HCT116 (cell line): ENCODE data around the gene ADGRG7. TPM values are rescaled to one million over a fixed set of nuclear protein-coding genes. Genes with fewer than 3 reads are reported as not detected.

Experiments
- ATAC-seq: fragments of 200-7000 bp; cut with Tn5 transposase; 2 replicates; pipeline ENCODE4 v1.9.1; 2020; ENCODE audit warnings: mild to moderate bottlenecking, moderate library complexity
- BruUV-seq: library from RNA; stranded (reverse); fragments of 400-500 nt; replicated peaks from 2 replicates; lab custom pipeline; 2021; lab: Mats Ljungman, UMichigan
- CTCF ChIA-PET: fragments of 300-600 bp; sonication (Branson Sonifier 250); formaldehyde crosslinking; loops from one replicate; lab custom pipeline; 2021; ENCODE audit warnings: antibody characterized with exemption; lab: Charles Lee
- POLR2A ChIA-PET: fragments of 300-600, 350-600 bp; sonication (Branson Sonifier 250); formaldehyde crosslinking; loops from one replicate; lab custom pipeline; 2021; ENCODE audit warnings: antibody characterized with exemption; lab: Charles Lee
- RAD21 ChIA-PET, 2 experiments: fragments of 300-600 bp; sonication (Branson Sonifier 250); formaldehyde crosslinking; loops; one replicate each; lab custom pipeline; 2023; ENCODE audit warnings: low total read pairs in 2 of 2; ENCODE audit not compliant: uncharacterized antibody in 2 of 2, unreplicated experiment in 2 of 2, low non-redundant PET in 1 of 2; lab: Charles Lee
- DNase-seq: peaks from one replicate; pipeline ENCODE4 v3.0.0-alpha.2; 2010; ENCODE audit warnings: low read depth, low spot score
- H2AFZ ChIP-seq: fragments of 200-600 bp; shearing (Covaris generic), sonication (generic); 2 replicates; pipeline ENCODE4 v1.6.1; 2017; ENCODE audit warnings: low read depth, mixed run types, mixed read lengths, antibody characterized with exemption, low read length; ENCODE audit not compliant: poor library complexity, severe bottlenecking
- H3K27ac ChIP-seq: 2 replicates; pipeline ENCODE4 v1.5.1; 2012; ENCODE audit warnings: low read depth, low read length
- H3K27me3 ChIP-seq: fragments of 200-600 bp; sonication (generic); 2 replicates; pipeline ENCODE4 v1.6.1; 2016; ENCODE audit warnings: mixed run types, low read length, mixed read lengths; ENCODE audit not compliant: insufficient read depth
- H3K36me3 ChIP-seq, 2 experiments: fragments of 200-500 bp in 1 of 2; fragments of 200-600 bp in 1 of 2; sonication (Bioruptor generic) in 1 of 2; sonication (generic) in 1 of 2; 2 replicates each; pipeline versions ENCODE4 v1.5.1 to v1.6.1; 2014 to 2016; ENCODE audit warnings: low read length in 2 of 2, inconsistent platforms in 1 of 2, mixed read lengths in 1 of 2, mixed run types in 1 of 2; ENCODE audit not compliant: insufficient read depth in 2 of 2, control insufficient read depth in 1 of 2
- H3K4me1 ChIP-seq, 2 experiments: fragments of 200-600 bp in 1 of 2; sonication (generic) in 1 of 2; 2 replicates each; pipeline versions ENCODE4 v1.5.1 to v1.6.1; 2012 to 2017; ENCODE audit warnings: low read length in 2 of 2, inconsistent platforms in 1 of 2, mild to moderate bottlenecking in 1 of 2, mixed read lengths in 1 of 2, mixed run types in 1 of 2, moderate library complexity in 1 of 2; ENCODE audit not compliant: insufficient read depth in 2 of 2, control insufficient read depth in 1 of 2
- H3K4me2 ChIP-seq: fragments of 200-600 bp; sonication (generic); 2 replicates; pipeline ENCODE4 v1.6.1; 2017; ENCODE audit warnings: mixed run types, low read length, mixed read lengths
- H3K4me3 ChIP-seq, 2 experiments: fragments of 200-600 bp in 1 of 2; sonication (generic) in 1 of 2; replicated peaks in 1 of 2; 2 replicates each; pipeline ENCODE4 v1.5.1; 2011 to 2016; ENCODE audit warnings: low read length in 2 of 2, control low read depth in 1 of 2, low read depth in 1 of 2, mild to moderate bottlenecking in 1 of 2, mixed read lengths in 1 of 2, mixed run types in 1 of 2
- H3K79me2 ChIP-seq: fragments of 200-600 bp; sonication (generic); 2 replicates; pipeline ENCODE4 v1.6.1; 2017; ENCODE audit warnings: mild to moderate bottlenecking, mixed run types, low read length, moderate library complexity, mixed read lengths; ENCODE audit not compliant: insufficient read depth
- H3K9ac ChIP-seq: fragments of 200-600 bp; sonication (generic); 2 replicates; pipeline ENCODE4 v1.6.1; 2016; ENCODE audit warnings: low read length, mixed read lengths
- H3K9me2 ChIP-seq: fragments of 200-600 bp; sonication (generic), shearing (Covaris generic); 2 replicates; pipeline ENCODE4 v1.6.1; 2017; ENCODE audit warnings: mixed run types, mild to moderate bottlenecking, moderate library complexity; ENCODE audit not compliant: insufficient read depth
- H3K9me3 ChIP-seq, 2 experiments: fragments of 200-500 bp in 1 of 2; fragments of 200-600 bp in 1 of 2; sonication (Bioruptor generic) in 1 of 2; sonication (generic) in 1 of 2; 2 replicates each; pipeline ENCODE4 v1.6.1; 2014 to 2017; ENCODE audit warnings: low read length in 2 of 2, mixed read lengths in 2 of 2, inconsistent platforms in 1 of 2, low read depth in 1 of 2, mild to moderate bottlenecking in 1 of 2, mixed run types in 1 of 2, moderate library complexity in 1 of 2; ENCODE audit not compliant: control insufficient read depth in 1 of 2, insufficient read depth in 1 of 2
- H4K20me1 ChIP-seq: fragments of 200-600 bp; sonication (generic), shearing (Covaris generic); 2 replicates; pipeline ENCODE4 v1.6.1; 2017; ENCODE audit warnings: mixed run types, mild to moderate bottlenecking, moderate library complexity; ENCODE audit not compliant: insufficient read depth
- ATF3 ChIP-seq: IDR thresholded peaks from 2 replicates; pipeline ENCODE4 v1.6.1; 2012
- CBX3 ChIP-seq: IDR thresholded peaks from 2 replicates; pipeline ENCODE4 v1.6.1; 2012; ENCODE audit warnings: low read depth
- CTCF ChIP-seq, 3 experiments: fragments of 200-600 bp in 1 of 3; sonication (generic) in 1 of 3; IDR thresholded peaks in 2 of 3; conservative IDR thresholded peaks in 1 of 3; 2 replicates each; pipeline ENCODE4 v1.5.1; 2012 to 2017; ENCODE audit warnings: low read depth in 2 of 3, low read length in 2 of 3, antibody characterized with exemption in 1 of 3, borderline replicate concordance in 1 of 3, control low read depth in 1 of 3, mild to moderate bottlenecking in 1 of 3, mixed read lengths in 1 of 3, mixed run types in 1 of 3, moderate library complexity in 1 of 3; ENCODE audit not compliant: insufficient read depth in 1 of 3
- EGR1 ChIP-seq: IDR thresholded peaks from 2 replicates; pipeline ENCODE4 v1.6.1; 2012; ENCODE audit warnings: low read depth
- EZH2 ChIP-seq: fragments of 200-600 bp; sonication (generic); IDR thresholded peaks from 2 replicates; pipeline ENCODE4 v1.6.1; 2017; ENCODE audit warnings: antibody characterized with exemption, mixed run types
- EZH2phosphoT487 ChIP-seq: fragments of 200-600 bp; IDR thresholded peaks from 2 replicates; pipeline ENCODE4 v1.6.1; 2018; ENCODE audit warnings: antibody characterized with exemption, borderline replicate concordance
- FOSL1 ChIP-seq: IDR thresholded peaks from 2 replicates; pipeline ENCODE4 v1.6.1; 2012; ENCODE audit warnings: low read depth
- JUND ChIP-seq: IDR thresholded peaks from 2 replicates; pipeline ENCODE4 v1.6.1; 2012
- MAX ChIP-seq: IDR thresholded peaks from 2 replicates; pipeline ENCODE4 v1.6.1; 2012
- POLR2AphosphoS5 ChIP-seq: IDR thresholded peaks from 2 replicates; pipeline ENCODE4 v1.6.1; 2011; ENCODE audit warnings: mild to moderate bottlenecking, low read depth, low read length, moderate library complexity
- SIN3A ChIP-seq: IDR thresholded peaks from 2 replicates; pipeline ENCODE4 v1.6.1; 2012; ENCODE audit warnings: low read depth
- SP1 ChIP-seq: IDR thresholded peaks from 2 replicates; pipeline ENCODE4 v1.6.1; 2012; ENCODE audit warnings: low read depth
- TCF7L2 ChIP-seq: IDR thresholded peaks from 2 replicates; pipeline ENCODE4 v1.7.0; 2011; ENCODE audit warnings: borderline replicate concordance, inconsistent platforms; ENCODE audit not compliant: insufficient read depth, insufficient read length; ENCODE audit errors: extremely low read depth
- YY1 ChIP-seq: IDR thresholded peaks from 2 replicates; pipeline ENCODE4 v1.6.1; 2011; ENCODE audit warnings: low read length, low read depth, moderate library complexity, mild to moderate bottlenecking; ENCODE audit not compliant: insufficient replicate concordance; ENCODE audit errors: extremely low read depth
- ZFX ChIP-seq: fragments of 450-650 bp; IDR thresholded peaks from 2 replicates; pipeline ENCODE4 v1.6.1; 2017
- ZNF274 ChIP-seq: fragments of 200-500 bp; sonication (Bioruptor generic); IDR thresholded peaks from 2 replicates; pipeline ENCODE4 v1.6.1; 2014; ENCODE audit warnings: mild to moderate bottlenecking, low read depth, low read length, inconsistent platforms
- intact Hi-C: fragments of 100-400 bp; cut with micrococcal nuclease; formaldehyde crosslinking; loops from 2 replicates; pipeline ENCODE4 v1.10.0; 2022
- total RNA-seq: library from RNA; stranded (reverse); gene quantifications from one replicate; pipeline ENCODE4 v1.2.1, GENCODE V29; 2021; ENCODE audit not compliant: unreplicated experiment
- TF ChIP-seq, protein P1 (sequence below): IDR thresholded peaks from 2 replicates; pipeline ENCODE4 v1.6.1; 2012; ENCODE audit warnings: low read depth
- TF ChIP-seq, protein P2 (sequence below): IDR thresholded peaks from 2 replicates; pipeline ENCODE4 v1.6.1; 2011; ENCODE audit warnings: mild to moderate bottlenecking, low read length, moderate library complexity; ENCODE audit not compliant: insufficient replicate concordance; ENCODE audit errors: extremely low read depth

Gene ADGRG7
- total RNA-seq, 1 experiment from 2014 or later = not detected

DNA sequence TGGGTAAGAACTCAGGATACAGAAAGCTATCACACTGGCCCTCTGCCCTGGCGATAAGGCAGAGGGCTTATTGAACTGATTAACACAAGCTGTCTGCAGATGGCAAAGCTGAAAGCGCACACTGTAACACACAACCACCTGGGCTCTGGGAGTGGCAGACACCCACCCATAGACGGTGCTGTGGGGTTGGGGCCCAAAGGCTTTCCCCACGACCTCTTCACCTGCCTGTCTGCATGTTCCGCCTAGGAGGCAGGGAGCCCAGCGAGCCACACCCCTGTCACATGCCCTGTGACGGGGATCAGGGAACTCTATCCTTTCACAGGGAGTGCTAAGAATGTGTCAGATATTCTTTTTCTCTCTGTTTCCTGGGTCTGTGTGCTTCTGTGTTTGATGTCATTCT is 87.8 kb downstream of the ADGRG7 start:
- Histone ChIP-seq H4K20me1 (no peaks in the 10 kb centered on the region), H3K4me3 (no peak overlapping the region), H3K79me2 (no peaks in the 10 kb centered on the region), H3K27me3 (no peaks in the 10 kb centered on the region), H3K27ac (no peak overlapping the region), H3K9me2 (no peaks in the 10 kb centered on the region), H3K4me2 (no peak overlapping the region), H3K36me3 (no peaks in the 10 kb centered on the region), H3K9me3 (no peaks in the 10 kb centered on the region), H3K4me1 (no peaks in the 10 kb centered on the region), H2AFZ (no peak overlapping the region), H3K9ac (no peak overlapping the region)
- intact Hi-C loops = no loop called here
- ChIA-PET RAD21 (no interaction called here), CTCF (no interaction called here), POLR2A (no interaction called here)
- TF ChIP-seq FOSL1 = no peak
- no peak for TF ChIP-seq SP1
- no peak for TF ChIP-seq YY1
- no peak for TF ChIP-seq ZNF274
- TF ChIP-seq, protein P1, sequence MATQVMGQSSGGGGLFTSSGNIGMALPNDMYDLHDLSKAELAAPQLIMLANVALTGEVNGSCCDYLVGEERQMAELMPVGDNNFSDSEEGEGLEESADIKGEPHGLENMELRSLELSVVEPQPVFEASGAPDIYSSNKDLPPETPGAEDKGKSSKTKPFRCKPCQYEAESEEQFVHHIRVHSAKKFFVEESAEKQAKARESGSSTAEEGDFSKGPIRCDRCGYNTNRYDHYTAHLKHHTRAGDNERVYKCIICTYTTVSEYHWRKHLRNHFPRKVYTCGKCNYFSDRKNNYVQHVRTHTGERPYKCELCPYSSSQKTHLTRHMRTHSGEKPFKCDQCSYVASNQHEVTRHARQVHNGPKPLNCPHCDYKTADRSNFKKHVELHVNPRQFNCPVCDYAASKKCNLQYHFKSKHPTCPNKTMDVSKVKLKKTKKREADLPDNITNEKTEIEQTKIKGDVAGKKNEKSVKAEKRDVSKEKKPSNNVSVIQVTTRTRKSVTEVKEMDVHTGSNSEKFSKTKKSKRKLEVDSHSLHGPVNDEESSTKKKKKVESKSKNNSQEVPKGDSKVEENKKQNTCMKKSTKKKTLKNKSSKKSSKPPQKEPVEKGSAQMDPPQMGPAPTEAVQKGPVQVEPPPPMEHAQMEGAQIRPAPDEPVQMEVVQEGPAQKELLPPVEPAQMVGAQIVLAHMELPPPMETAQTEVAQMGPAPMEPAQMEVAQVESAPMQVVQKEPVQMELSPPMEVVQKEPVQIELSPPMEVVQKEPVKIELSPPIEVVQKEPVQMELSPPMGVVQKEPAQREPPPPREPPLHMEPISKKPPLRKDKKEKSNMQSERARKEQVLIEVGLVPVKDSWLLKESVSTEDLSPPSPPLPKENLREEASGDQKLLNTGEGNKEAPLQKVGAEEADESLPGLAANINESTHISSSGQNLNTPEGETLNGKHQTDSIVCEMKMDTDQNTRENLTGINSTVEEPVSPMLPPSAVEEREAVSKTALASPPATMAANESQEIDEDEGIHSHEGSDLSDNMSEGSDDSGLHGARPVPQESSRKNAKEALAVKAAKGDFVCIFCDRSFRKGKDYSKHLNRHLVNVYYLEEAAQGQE = no peak
- TF ChIP-seq CBX3 = no peak
- TF ChIP-seq MAX = no peak
- no peak for TF ChIP-seq EZH2
- TF ChIP-seq JUND = no peak
- no peak for TF ChIP-seq POLR2AphosphoS5
- TF ChIP-seq ATF3 = no peak
- no peak for TF ChIP-seq CTCF (IDR thresholded peaks at IDR 0.05 in 2 of 3, conservative IDR thresholded peaks at IDR 0.05 in 1 of 3; ENCODE audit: borderline replicate concordance in 1 of 3, insufficient read depth in 1 of 3, low read depth in 2 of 3, low read length in 2 of 3)
- TF ChIP-seq ZFX = no peak
- no peak for TF ChIP-seq SIN3A
- no peak for TF ChIP-seq TCF7L2
- no peak for TF ChIP-seq EZH2phosphoT487
- TF ChIP-seq EGR1 = no peak
- TF ChIP-seq, protein P2, sequence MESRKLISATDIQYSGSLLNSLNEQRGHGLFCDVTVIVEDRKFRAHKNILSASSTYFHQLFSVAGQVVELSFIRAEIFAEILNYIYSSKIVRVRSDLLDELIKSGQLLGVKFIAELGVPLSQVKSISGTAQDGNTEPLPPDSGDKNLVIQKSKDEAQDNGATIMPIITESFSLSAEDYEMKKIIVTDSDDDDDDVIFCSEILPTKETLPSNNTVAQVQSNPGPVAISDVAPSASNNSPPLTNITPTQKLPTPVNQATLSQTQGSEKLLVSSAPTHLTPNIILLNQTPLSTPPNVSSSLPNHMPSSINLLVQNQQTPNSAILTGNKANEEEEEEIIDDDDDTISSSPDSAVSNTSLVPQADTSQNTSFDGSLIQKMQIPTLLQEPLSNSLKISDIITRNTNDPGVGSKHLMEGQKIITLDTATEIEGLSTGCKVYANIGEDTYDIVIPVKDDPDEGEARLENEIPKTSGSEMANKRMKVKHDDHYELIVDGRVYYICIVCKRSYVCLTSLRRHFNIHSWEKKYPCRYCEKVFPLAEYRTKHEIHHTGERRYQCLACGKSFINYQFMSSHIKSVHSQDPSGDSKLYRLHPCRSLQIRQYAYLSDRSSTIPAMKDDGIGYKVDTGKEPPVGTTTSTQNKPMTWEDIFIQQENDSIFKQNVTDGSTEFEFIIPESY = no peak
- DNase-seq (no peak), ATAC-seq (peak; percentile 27; the same call in 1 of the 2 replicates)
- no TSS peak for BruUV-seq
